ENCODE measurements around the gene ZFP64. TPM values are rescaled to one million over a fixed set of nuclear protein-coding genes. Genes with fewer than 3 reads are reported as not detected.

The ZFP64 gene
- total RNA-seq, 1 experiment from 2014 or later: 16.0 TPM

- no peak overlapping the region for H3K27ac ChIP-seq (ENCODE audit: low read depth, low read length)
- H3K27me3 ChIP-seq (ENCODE audit: insufficient read depth, low read length): no peaks in the 10 kb centered on the region
- H3K9me3 ChIP-seq (ENCODE audit: control insufficient read depth in 1 of 2, insufficient read depth in 1 of 2, low read depth in 1 of 2, low read length in 2 of 2): no peaks in the 10 kb centered on the region
- H2AFZ ChIP-seq (ENCODE audit: low read depth, low read length, poor library complexity, severe bottlenecking): no peak overlapping the region
- RAD21 ChIA-PET (ENCODE audit: low non-redundant PET in 1 of 2, low total read pairs in 2 of 2, uncharacterized antibody in 2 of 2, unreplicated experiment in 2 of 2): no interaction called here
- H3K36me3 ChIP-seq (ENCODE audit: control insufficient read depth in 1 of 2, insufficient read depth in 2 of 2, low read length in 2 of 2): no peaks in the 10 kb centered on the region
- POLR2A ChIA-PET: no interaction called here
- H3K4me2 ChIP-seq (ENCODE audit: low read length): no peak overlapping the region
- BruUV-seq (replicated peaks): no TSS peak
- CTCF ChIA-PET: no interaction called here
- TF ChIP-seq TCF7L2 (IDR thresholded peaks at IDR 0.05; ENCODE audit: borderline replicate concordance, extremely low read depth, insufficient read depth, insufficient read length): no peak
- no peak for TF ChIP-seq ZNF274 (IDR thresholded peaks at IDR 0.05; ENCODE audit: low read depth, low read length)
- TF ChIP-seq, protein P1, sequence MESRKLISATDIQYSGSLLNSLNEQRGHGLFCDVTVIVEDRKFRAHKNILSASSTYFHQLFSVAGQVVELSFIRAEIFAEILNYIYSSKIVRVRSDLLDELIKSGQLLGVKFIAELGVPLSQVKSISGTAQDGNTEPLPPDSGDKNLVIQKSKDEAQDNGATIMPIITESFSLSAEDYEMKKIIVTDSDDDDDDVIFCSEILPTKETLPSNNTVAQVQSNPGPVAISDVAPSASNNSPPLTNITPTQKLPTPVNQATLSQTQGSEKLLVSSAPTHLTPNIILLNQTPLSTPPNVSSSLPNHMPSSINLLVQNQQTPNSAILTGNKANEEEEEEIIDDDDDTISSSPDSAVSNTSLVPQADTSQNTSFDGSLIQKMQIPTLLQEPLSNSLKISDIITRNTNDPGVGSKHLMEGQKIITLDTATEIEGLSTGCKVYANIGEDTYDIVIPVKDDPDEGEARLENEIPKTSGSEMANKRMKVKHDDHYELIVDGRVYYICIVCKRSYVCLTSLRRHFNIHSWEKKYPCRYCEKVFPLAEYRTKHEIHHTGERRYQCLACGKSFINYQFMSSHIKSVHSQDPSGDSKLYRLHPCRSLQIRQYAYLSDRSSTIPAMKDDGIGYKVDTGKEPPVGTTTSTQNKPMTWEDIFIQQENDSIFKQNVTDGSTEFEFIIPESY (IDR thresholded peaks at IDR 0.05; ENCODE audit: extremely low read depth, insufficient replicate concordance, low read length): no peak
- TF ChIP-seq EGR1 (IDR thresholded peaks at IDR 0.05; ENCODE audit: low read depth): no peak
- TF ChIP-seq CBX3 (IDR thresholded peaks at IDR 0.05; ENCODE audit: low read depth): no peak
- no peak for TF ChIP-seq POLR2AphosphoS5 (IDR thresholded peaks at IDR 0.05; ENCODE audit: low read depth, low read length)
- TF ChIP-seq EZH2phosphoT487 (IDR thresholded peaks at IDR 0.05; ENCODE audit: borderline replicate concordance): no peak
- no peak for TF ChIP-seq RAD21 (IDR thresholded peaks at IDR 0.05; ENCODE audit: low read depth)
- no peak for TF ChIP-seq FOSL1 (IDR thresholded peaks at IDR 0.05; ENCODE audit: low read depth)
- no peak for TF ChIP-seq JUND (IDR thresholded peaks at IDR 0.05)
- no peak for TF ChIP-seq EZH2 (IDR thresholded peaks at IDR 0.05)
- TF ChIP-seq ZFX (IDR thresholded peaks at IDR 0.05): no peak
- TF ChIP-seq SRF (IDR thresholded peaks at IDR 0.05; ENCODE audit: low read depth): no peak
- TF ChIP-seq MAX (IDR thresholded peaks at IDR 0.05): no peak
- peaks cover 15% of the 10 kb centered on the region for H3K79me2 ChIP-seq (ENCODE audit: insufficient read depth, low read length)
- no peaks in the 10 kb centered on the region; the same call in 1 of the 2 replicates for H4K20me1 ChIP-seq (ENCODE audit: insufficient read depth)
- no peak overlapping the region for H3K4me3 ChIP-seq (replicated peaks in 1 of 2; ENCODE audit: low read depth in 1 of 2, low read length in 2 of 2)
- intact Hi-C loops (cut with micrococcal nuclease): no loop called here
- DNase-seq (ENCODE audit: low read depth, low spot score): no peak
- no peak for ATAC-seq
- no peak overlapping the region for H3K9ac ChIP-seq (ENCODE audit: low read length)
- H3K9me2 ChIP-seq (ENCODE audit: insufficient read depth): no peaks in the 10 kb centered on the region
- peaks cover 7 to 14% of the 10 kb centered on the region in 2 experiments; a peak in 3 of 4 replicates for H3K4me1 ChIP-seq (ENCODE audit: control insufficient read depth in 1 of 2, insufficient read depth in 2 of 2, low read length in 2 of 2)
Measured at GRCh38 chr20:52193886-52194545, 2.4 kb upstream of the ZFP64 start.

Measured in HCT116 (cell line).